DND-41 (cell line): ENCODE data around the gene ALDH1A1.

Source experiments
- ATAC-seq: fragments of 200-7000 bp; cut with Tn5 transposase; 3 replicates; pipeline ENCODE4 v1.9.1; 2021; ENCODE audit warnings: low read depth; ENCODE audit not compliant: insufficient read depth
- DNase-seq: peaks from one replicate; pipeline ENCODE4 v3.0.0-alpha.2; 2020
- H2AFZ ChIP-seq: 2 replicates; pipeline ENCODE4 v1.6.0; 2012; ENCODE audit warnings: low read depth, low read length
- H3K27ac ChIP-seq: 2 replicates; pipeline ENCODE4 v1.5.1; 2012; ENCODE audit warnings: low read length, inconsistent platforms
- H3K27me3 ChIP-seq: fragments of 200-600 bp; sonication (generic); 2 replicates; pipeline ENCODE4 v1.6.0; 2012; ENCODE audit warnings: low read length, mild to moderate bottlenecking, inconsistent platforms; ENCODE audit not compliant: insufficient read depth, poor library complexity
- H3K36me3 ChIP-seq: 2 replicates; pipeline ENCODE4 v1.5.1; 2012; ENCODE audit warnings: low read length, inconsistent platforms; ENCODE audit not compliant: insufficient read depth
- H3K4me1 ChIP-seq: 2 replicates; pipeline ENCODE4 v1.5.1; 2012; ENCODE audit warnings: mild to moderate bottlenecking, low read length; ENCODE audit not compliant: insufficient read depth
- H3K4me2 ChIP-seq: 2 replicates; pipeline ENCODE4 v1.6.0; 2012; ENCODE audit warnings: mild to moderate bottlenecking, moderate library complexity, low read length, inconsistent platforms; ENCODE audit not compliant: insufficient read depth
- H3K4me3 ChIP-seq, 2 experiments: fragments of 200-600 bp in 1 of 2; shearing (Covaris generic) in 1 of 2; 2 replicates each; pipeline ENCODE4 v1.5.1; 2012 to 2016; ENCODE audit warnings: inconsistent platforms in 2 of 2, low read length in 2 of 2, mild to moderate bottlenecking in 2 of 2, low read depth in 1 of 2, moderate library complexity in 1 of 2
- H3K79me2 ChIP-seq: 2 replicates; pipeline ENCODE4 v1.6.0; 2012; ENCODE audit warnings: low read length, inconsistent platforms; ENCODE audit not compliant: insufficient read depth
- H3K9ac ChIP-seq: 2 replicates; pipeline ENCODE4 v1.6.0; 2012; ENCODE audit warnings: low read depth, mild to moderate bottlenecking, inconsistent platforms, low read length, moderate library complexity
- H3K9me3 ChIP-seq: 2 replicates; pipeline ENCODE4 v1.5.1; 2012; ENCODE audit warnings: low read length, moderate library complexity, mild to moderate bottlenecking, inconsistent platforms; ENCODE audit not compliant: insufficient read depth, severe bottlenecking
- H4K20me1 ChIP-seq: 2 replicates; pipeline ENCODE4 v1.6.0; 2012; ENCODE audit warnings: low read length; ENCODE audit not compliant: insufficient read depth
- EZH2 ChIP-seq: IDR thresholded peaks from 3 replicates; pipeline ENCODE4 v1.6.1; 2012; ENCODE audit warnings: borderline replicate concordance, low read depth, mild to moderate bottlenecking, moderate library complexity, low read length, inconsistent platforms; ENCODE audit not compliant: severe bottlenecking
- TF ChIP-seq, protein P1 (sequence below): IDR thresholded peaks from 2 replicates; pipeline ENCODE4 v1.5.1; 2012; ENCODE audit warnings: borderline replicate concordance, low read length, moderate library complexity, mild to moderate bottlenecking; ENCODE audit not compliant: poor library complexity, severe bottlenecking; ENCODE audit errors: extremely low read depth

ALDH1A1 gene

DNA sequence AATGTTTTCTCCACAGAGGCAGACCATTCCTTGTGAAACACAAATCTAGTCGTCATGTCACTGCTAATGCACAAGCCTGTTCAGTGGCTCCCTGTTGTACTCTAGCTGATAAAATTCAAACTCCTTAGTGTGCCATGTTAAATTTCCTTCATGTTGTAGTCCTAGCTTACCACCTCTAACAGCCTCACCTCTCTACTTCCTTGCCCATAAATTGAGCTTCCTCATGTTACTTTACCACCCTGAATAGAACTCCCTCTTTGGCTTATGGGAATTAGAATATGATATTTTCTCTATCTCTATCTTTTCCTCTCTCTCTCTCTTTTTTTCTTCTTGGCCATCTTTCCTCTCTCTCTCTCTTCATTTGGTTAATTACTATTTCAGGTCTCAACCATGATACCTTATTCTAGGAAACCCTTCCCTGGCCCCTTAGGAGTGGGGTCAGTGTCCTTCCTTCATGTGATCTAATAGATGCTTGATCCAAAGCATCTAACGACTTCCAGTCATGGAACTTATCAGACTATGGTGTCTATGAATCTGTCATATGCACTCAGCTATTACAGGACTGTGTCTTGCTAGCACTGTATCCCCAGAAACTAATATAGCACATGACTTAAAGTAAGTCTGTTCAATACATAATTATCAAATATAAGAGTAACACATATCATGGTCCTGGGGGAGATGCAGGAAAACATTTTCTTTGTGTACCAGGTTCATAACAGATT, 31.5 kb upstream of the ALDH1A1 start:
- H3K27ac ChIP-seq, result no peak overlapping the region
- H3K9me3 ChIP-seq, result no peaks in the 10 kb centered on the region
- H3K4me2 ChIP-seq, result no peak overlapping the region
- H2AFZ ChIP-seq, result no peak overlapping the region
- no peaks in the 10 kb centered on the region for H3K27me3 ChIP-seq
- no peak overlapping the region for H3K4me3 ChIP-seq
- no peaks in the 10 kb centered on the region for H3K4me1 ChIP-seq
- no peak for ATAC-seq
- no peak for DNase-seq
- H3K79me2 ChIP-seq, result no peaks in the 10 kb centered on the region
- no peaks in the 10 kb centered on the region for H4K20me1 ChIP-seq
- H3K9ac ChIP-seq, result no peak overlapping the region
- no peak for TF ChIP-seq EZH2
- TF ChIP-seq, protein P1, sequence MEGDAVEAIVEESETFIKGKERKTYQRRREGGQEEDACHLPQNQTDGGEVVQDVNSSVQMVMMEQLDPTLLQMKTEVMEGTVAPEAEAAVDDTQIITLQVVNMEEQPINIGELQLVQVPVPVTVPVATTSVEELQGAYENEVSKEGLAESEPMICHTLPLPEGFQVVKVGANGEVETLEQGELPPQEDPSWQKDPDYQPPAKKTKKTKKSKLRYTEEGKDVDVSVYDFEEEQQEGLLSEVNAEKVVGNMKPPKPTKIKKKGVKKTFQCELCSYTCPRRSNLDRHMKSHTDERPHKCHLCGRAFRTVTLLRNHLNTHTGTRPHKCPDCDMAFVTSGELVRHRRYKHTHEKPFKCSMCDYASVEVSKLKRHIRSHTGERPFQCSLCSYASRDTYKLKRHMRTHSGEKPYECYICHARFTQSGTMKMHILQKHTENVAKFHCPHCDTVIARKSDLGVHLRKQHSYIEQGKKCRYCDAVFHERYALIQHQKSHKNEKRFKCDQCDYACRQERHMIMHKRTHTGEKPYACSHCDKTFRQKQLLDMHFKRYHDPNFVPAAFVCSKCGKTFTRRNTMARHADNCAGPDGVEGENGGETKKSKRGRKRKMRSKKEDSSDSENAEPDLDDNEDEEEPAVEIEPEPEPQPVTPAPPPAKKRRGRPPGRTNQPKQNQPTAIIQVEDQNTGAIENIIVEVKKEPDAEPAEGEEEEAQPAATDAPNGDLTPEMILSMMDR, result no peak
- H3K36me3 ChIP-seq, result no peaks in the 10 kb centered on the region

- no peaks in the 10 kb centered on the region for H4K20me1 ChIP-seq
- H3K27ac ChIP-seq, result no peak overlapping the region
- no peak for ATAC-seq
- H2AFZ ChIP-seq, result no peak overlapping the region
- H3K36me3 ChIP-seq, result no peaks in the 10 kb centered on the region
- no peak for DNase-seq
- peaks cover 3% of the 10 kb centered on the region for H3K27me3 ChIP-seq
- TF ChIP-seq, protein P1, result no peak
- no peak for TF ChIP-seq EZH2
- no peak overlapping the region for H3K4me3 ChIP-seq
- H3K4me2 ChIP-seq, result no peak overlapping the region
- H3K9ac ChIP-seq, result no peak overlapping the region
- no peaks in the 10 kb centered on the region for H3K4me1 ChIP-seq
- no peaks in the 10 kb centered on the region for H3K79me2 ChIP-seq
- no peaks in the 10 kb centered on the region for H3K9me3 ChIP-seq
Measured at GRCh38 chr9:72983512-72984225, 30.8 kb upstream of the ALDH1A1 start.

DNA sequence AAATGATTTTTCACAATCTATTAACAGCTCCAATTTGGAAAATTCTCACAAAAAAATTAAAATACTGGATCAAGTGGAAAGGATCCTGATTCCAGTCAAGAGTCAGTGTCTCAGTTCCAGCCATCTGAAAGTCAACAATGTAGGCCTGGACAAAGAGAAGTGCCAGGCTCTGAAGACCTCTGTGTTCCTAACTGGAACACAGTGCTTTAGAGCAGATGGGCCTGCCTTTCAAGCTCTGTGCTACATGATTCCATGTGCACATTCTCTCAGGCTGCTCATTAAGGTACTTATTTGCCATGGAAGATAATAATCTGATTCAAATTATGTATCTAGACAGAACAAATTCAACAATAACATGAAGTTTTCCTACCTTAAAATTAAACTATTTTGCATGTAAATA, 30.2 kb upstream of the ALDH1A1 start:
- ATAC-seq, result no peak
- Histone ChIP-seq H3K4me2 (no peak overlapping the region), H3K27ac (no peak overlapping the region)

More for the DNA sequence above, 30.2 kb upstream of the ALDH1A1 start:
- H3K4me3 ChIP-seq, result no peak overlapping the region
- H2AFZ ChIP-seq, result no peak overlapping the region
- no peaks in the 10 kb centered on the region for H3K4me1 ChIP-seq
- H3K9me3 ChIP-seq, result no peaks in the 10 kb centered on the region
- no peaks in the 10 kb centered on the region for H3K36me3 ChIP-seq
- no peak for TF ChIP-seq EZH2
- TF ChIP-seq, protein P1, result no peak
- no peaks in the 10 kb centered on the region for H4K20me1 ChIP-seq
- H3K27me3 ChIP-seq, result peaks cover 3% of the 10 kb centered on the region
- H3K9ac ChIP-seq, result no peak overlapping the region
- no peaks in the 10 kb centered on the region for H3K79me2 ChIP-seq
- DNase-seq, result no peak
